GM10266 (cell line): ENCODE measurements around the gene PLA2G4E.

ENCODE experiments used
- DNase-seq: peaks from one replicate; pipeline ENCODE4 v3.0.0; 2012; ENCODE audit errors: extremely low spot score
- CTCF ChIP-seq: IDR thresholded peaks from 2 replicates; pipeline ENCODE4 v1.5.1; 2012; ENCODE audit warnings: mild to moderate bottlenecking, low read depth; ENCODE audit not compliant: control insufficient read depth, insufficient read depth; ENCODE audit errors: missing control alignments

Gene PLA2G4E

GRCh38 chr15:42038401-42038800, 17.6 kb upstream of the PLA2G4E start:
- no peak for DNase-seq
- TF ChIP-seq CTCF = no peak

GRCh38 chr15:42037656-42038055, 16.8 kb upstream of the PLA2G4E start:
- no peak for TF ChIP-seq CTCF
- DNase-seq = no peak

- no peak for TF ChIP-seq CTCF
- no peak for DNase-seq
Measured at GRCh38 chr15:42036966-42037365, 16.1 kb upstream of the PLA2G4E start.

- TF ChIP-seq CTCF = no peak
- DNase-seq = no peak
Measured at GRCh38 chr15:42036112-42036905, 15.5 kb upstream of the PLA2G4E start.

- no peak for TF ChIP-seq CTCF
- DNase-seq = peak; percentile 72
Measured at GRCh38 chr15:42035435-42035761, 14.6 kb upstream of the PLA2G4E start.

- no peak for TF ChIP-seq CTCF
- DNase-seq = no peak
Measured at GRCh38 chr15:42034628-42035434, 14.0 kb upstream of the PLA2G4E start.
